HepG2 (cell line): ENCODE data around the gene MYH10. TPM values are rescaled to one million over a fixed set of nuclear protein-coding genes. Genes with fewer than 3 reads are reported as not detected.

Experiments
- ADNP ChIP-seq: sonication (generic); formaldehyde crosslinking; IDR thresholded peaks from 2 replicates; pipeline ENCODE4 v1.4.0; 2020; ENCODE audit warnings: missing genetic modification reagents
- CCAR2 ChIP-seq: fragments of 200-400 bp; formaldehyde crosslinking; optimal IDR thresholded peaks from 2 replicates; pipeline ENCODE3; 2018; ENCODE audit warnings: low read depth, mild to moderate bottlenecking, low read length, moderate library complexity
- IRF2 ChIP-seq: IDR thresholded peaks from 2 replicates; pipeline ENCODE4 v1.6.1; 2018; ENCODE audit warnings: missing genetic modification reagents, missing compliant biosample characterization
- PRDM4 ChIP-seq: sonication (generic); formaldehyde crosslinking; IDR thresholded peaks from 2 replicates; pipeline ENCODE4 v1.9.0; 2021; ENCODE audit warnings: missing genetic modification reagents, borderline replicate concordance
- REL ChIP-seq: sonication (generic); formaldehyde crosslinking; conservative IDR thresholded peaks from 2 replicates; pipeline ENCODE4 v1.8.0; 2022; ENCODE audit warnings: mild to moderate bottlenecking, missing genetic modification reagents, moderate library complexity
- SKI ChIP-seq: fragments of 450-650 bp; IDR thresholded peaks from one replicate; pipeline ENCODE4 v1.6.1; 2018; ENCODE audit warnings: mild to moderate bottlenecking; ENCODE audit not compliant: partially characterized antibody
- SOX5 ChIP-seq: IDR thresholded peaks from 2 replicates; pipeline ENCODE4 v1.6.1; 2016; ENCODE audit warnings: borderline replicate concordance
- SP2 ChIP-seq: sonication (generic); formaldehyde crosslinking; IDR thresholded peaks from 2 replicates; pipeline ENCODE4 v1.5.1; 2020; ENCODE audit warnings: mild to moderate bottlenecking, missing genetic modification reagents
- TCF12 ChIP-seq, 2 experiments: fragments of 450-650 bp in 1 of 2; sonication (generic) in 1 of 2; formaldehyde crosslinking in 1 of 2; IDR thresholded peaks; 2 replicates each; pipeline versions ENCODE4 v1.6.1 to v1.8.0; 2017 to 2022; ENCODE audit warnings: antibody characterized with exemption in 1 of 2, mild to moderate bottlenecking in 1 of 2, missing genetic modification reagents in 1 of 2, moderate library complexity in 1 of 2
- TEAD3 ChIP-seq: optimal IDR thresholded peaks from 2 replicates; pipeline ENCODE3; 2016; ENCODE audit warnings: borderline replicate concordance
- ZBTB40 ChIP-seq, 2 experiments: fragments of 450-650 bp in 1 of 2; sonication (generic) in 1 of 2; formaldehyde crosslinking in 1 of 2; IDR thresholded peaks; 2 replicates each; pipeline versions ENCODE4 v1.6.1 to v1.8.0; 2016 to 2022; ENCODE audit warnings: antibody characterized with exemption in 1 of 2, mild to moderate bottlenecking in 1 of 2, missing genetic modification reagents in 1 of 2
- ZNF251 ChIP-seq: sonication (generic); formaldehyde crosslinking; IDR thresholded peaks from 2 replicates; pipeline ENCODE4 v1.9.0; 2021; ENCODE audit warnings: mild to moderate bottlenecking, missing genetic modification reagents
- ZNF777 ChIP-seq: sonication (generic); formaldehyde crosslinking; IDR thresholded peaks from 2 replicates; pipeline ENCODE4 v1.4.0; 2020; ENCODE audit warnings: missing genetic modification reagents
- ZNF878 ChIP-seq: sonication (generic); formaldehyde crosslinking; IDR thresholded peaks from 2 replicates; pipeline ENCODE4 v1.8.1; 2023; ENCODE audit warnings: mild to moderate bottlenecking, missing genetic modification reagents, moderate library complexity
- polyA plus RNA-seq, 8 experiments: library from polyadenylated mRNA; depleted of rRNA in 3 of 8; stranded (reverse) in 7 of 8; unstranded in 1 of 8; fragments of >200 nt; fragmentation: Illumina TruSeq in 4 of 8; extraction: Trizol in 4 of 8; gene quantifications; 2 replicates each; pipeline versions ENCODE4 v1.2.1 to v1.2.3, GENCODE V29; 2011 to 2016; ENCODE audit warnings: low read depth in 4 of 8, missing spikeins in 1 of 8, mixed read lengths in 1 of 8; ENCODE audit not compliant: insufficient read depth in 1 of 8
- total RNA-seq, 5 experiments: library from RNA; depleted of rRNA; stranded (reverse); fragments of >200 nt; fragmentation: Illumina TruSeq; extraction: Trizol; gene quantifications; 2 replicates each; pipeline ENCODE4 v1.2.3, GENCODE V29; 2016; ENCODE audit warnings: low read depth in 1 of 5

MYH10 gene
- total and polyA plus RNA-seq, 2 of the 13 experiments (the other 11 are each of a cell fraction or from before 2014, with no cell fraction given) = 43.4 to 68.6 TPM

GRCh38 chr17:8435245-8436168 is 195.0 kb downstream of the MYH10 start, which contains the start of gene NDEL1 (continued):
- TF ChIP-seq PRDM4 (no peak), REL (no peak), ZNF878 (CRISPR knock-in tag) (no peak), CCAR2 (no peak), ZBTB40 (IDR thresholded peaks at IDR 0.05) (no peak), ZBTB40 (CRISPR knock-in tag; IDR thresholded peaks at IDR 0.05) (peak; percentile 15; the same call in 1 of the 2 replicates), SKI (no peak), ZNF251 (no peak), ZNF777 (CRISPR knock-in tag) (peak; percentile 76), SOX5 (CRISPR knock-in tag) (no peak), ADNP (no peak), TEAD3 (CRISPR knock-in tag) (peak; percentile 30), TCF12 (IDR thresholded peaks at IDR 0.05) (no peak), TCF12 (CRISPR knock-in tag; IDR thresholded peaks at IDR 0.05) (no peak), IRF2 (peak; percentile 49; the same call in 1 of the 2 replicates), SP2 (CRISPR knock-in tag) (no peak)
